Measurements from ENCODE around the gene NECAB3.

- TF ChIP-seq REST (IDR thresholded peaks at IDR 0.05; ENCODE audit: insufficient replicate concordance, low read depth) (no peak), POLR2AphosphoS5 (IDR thresholded peaks at IDR 0.05; ENCODE audit: low read depth) (no peak)
Observed at GRCh38 chr20:33711446-33711738, 37.2 kb upstream of the NECAB3 start.

Measured in HL-60 (cell line).